Mesenchymal stem cell (in vitro differentiated cells and primary cell): Measurements from ENCODE around the gene PRKG1.

ENCODE experiments used
- DNase-seq: peaks from one replicate; pipeline ENCODE4 v3.0.0-alpha.2; 2013
- H2AFZ ChIP-seq: one replicate; pipeline ENCODE4 v1.6.1; 2013; ENCODE audit warnings: low read depth, mild to moderate bottlenecking, control low read depth, inconsistent platforms, low read length, moderate library complexity
- H2AK5ac ChIP-seq: 2 replicates; pipeline ENCODE4 v1.6.1; 2013; ENCODE audit warnings: low read length, moderate library complexity, mild to moderate bottlenecking, inconsistent platforms; ENCODE audit not compliant: severe bottlenecking
- H2BK120ac ChIP-seq: one replicate; pipeline ENCODE4 v1.6.1; 2013; ENCODE audit warnings: low read depth, mild to moderate bottlenecking, inconsistent platforms, low read length, moderate library complexity
- H2BK12ac ChIP-seq, 2 experiments: one replicate each; pipeline ENCODE4 v1.6.1; 2013; ENCODE audit warnings: inconsistent platforms in 2 of 2, low read length in 2 of 2, mild to moderate bottlenecking in 2 of 2, moderate library complexity in 2 of 2, control low read depth in 1 of 2
- H2BK15ac ChIP-seq: one replicate; pipeline ENCODE4 v1.6.1; 2013; ENCODE audit warnings: mild to moderate bottlenecking, low read depth, inconsistent platforms; ENCODE audit not compliant: poor library complexity, severe bottlenecking
- H2BK5ac ChIP-seq: 2 replicates; pipeline ENCODE4 v1.6.1; 2013; ENCODE audit warnings: low read depth, mild to moderate bottlenecking, low read length, control low read depth, inconsistent platforms; ENCODE audit not compliant: poor library complexity, severe bottlenecking
- H3K14ac ChIP-seq, 2 experiments: one replicate each; pipeline ENCODE4 v1.6.1; 2013; ENCODE audit warnings: inconsistent platforms in 2 of 2, low read length in 2 of 2, control low read depth in 1 of 2, mild to moderate bottlenecking in 1 of 2, moderate library complexity in 1 of 2
- H3K18ac ChIP-seq, 2 experiments: one replicate each; pipeline ENCODE4 v1.6.1; 2013; ENCODE audit warnings: inconsistent platforms in 2 of 2, low read length in 2 of 2, control low read depth in 1 of 2, low read depth in 1 of 2, mild to moderate bottlenecking in 1 of 2
- H3K23ac ChIP-seq, 2 experiments: one replicate each; pipeline ENCODE4 v1.6.1; 2013; ENCODE audit warnings: inconsistent platforms in 2 of 2, low read length in 2 of 2, mild to moderate bottlenecking in 2 of 2, moderate library complexity in 2 of 2, control low read depth in 1 of 2
- H3K27ac ChIP-seq: 2 replicates; pipeline ENCODE4 v1.5.1; 2013; ENCODE audit warnings: mild to moderate bottlenecking, moderate library complexity, low read length, control low read depth, inconsistent platforms; ENCODE audit not compliant: poor library complexity, severe bottlenecking
- H3K27me3 ChIP-seq, 2 experiments: 2 replicates each; pipeline versions ENCODE4 v1.6.1 to v1.7.0; 2013; ENCODE audit warnings: low read length in 2 of 2, mild to moderate bottlenecking in 2 of 2, moderate library complexity in 2 of 2, control low read depth in 1 of 2, inconsistent platforms in 1 of 2; ENCODE audit not compliant: control insufficient read depth in 1 of 2, insufficient read depth in 1 of 2
- H3K36me3 ChIP-seq, 2 experiments: 2 replicates each; pipeline versions ENCODE4 v1.6.1 to v1.7.0; 2013; ENCODE audit warnings: low read length in 2 of 2, control low read depth in 1 of 2, inconsistent platforms in 1 of 2, low read depth in 1 of 2, mild to moderate bottlenecking in 1 of 2; ENCODE audit not compliant: insufficient read depth in 2 of 2, control insufficient read depth in 1 of 2
- H3K4ac ChIP-seq, 2 experiments: one replicate each; pipeline ENCODE4 v1.6.1; 2013; ENCODE audit warnings: inconsistent platforms in 2 of 2, low read length in 2 of 2, mild to moderate bottlenecking in 2 of 2, moderate library complexity in 2 of 2, control low read depth in 1 of 2, low read depth in 1 of 2
- H3K4me1 ChIP-seq: 2 replicates; pipeline ENCODE4 v1.6.1; 2013; ENCODE audit warnings: low read depth, low read length, control low read depth; ENCODE audit not compliant: control insufficient read depth, insufficient read depth
- H3K4me2 ChIP-seq: 2 replicates; pipeline ENCODE4 v1.6.1; 2013; ENCODE audit warnings: low read length, mild to moderate bottlenecking, inconsistent platforms; ENCODE audit not compliant: poor library complexity, severe bottlenecking
- H3K4me3 ChIP-seq, 2 experiments: 2 replicates each; pipeline versions ENCODE4 v1.5.1 to v1.7.0; 2013; ENCODE audit warnings: low read length in 2 of 2, mild to moderate bottlenecking in 2 of 2, control low read depth in 1 of 2, low read depth in 1 of 2; ENCODE audit not compliant: insufficient read depth in 1 of 2
- H3K79me1 ChIP-seq: replicated peaks from 2 replicates; pipeline ENCODE4 v1.6.1; 2013; ENCODE audit warnings: mild to moderate bottlenecking, control low read depth, low read length, inconsistent platforms; ENCODE audit not compliant: poor library complexity, severe bottlenecking
- H3K9ac ChIP-seq: 2 replicates; pipeline ENCODE4 v1.7.0; 2013; ENCODE audit warnings: mild to moderate bottlenecking, low read length, moderate library complexity
- H3K9me3 ChIP-seq: 2 replicates; pipeline ENCODE4 v1.7.0; 2013; ENCODE audit warnings: mild to moderate bottlenecking, low read length; ENCODE audit not compliant: control insufficient read depth
- H4K8ac ChIP-seq: one replicate; pipeline ENCODE4 v1.6.1; 2013; ENCODE audit warnings: inconsistent platforms, mild to moderate bottlenecking, low read length, moderate library complexity
- H4K91ac ChIP-seq: one replicate; pipeline ENCODE4 v1.6.1; 2013; ENCODE audit warnings: mild to moderate bottlenecking, low read length, inconsistent platforms
- WGBS: methylation state at CpG from one replicate; pipeline ENCODE4 v1.1.7; 2013; ENCODE audit warnings: mixed read lengths; 5-methylcytosine and 5-hydroxymethylcytosine counted together

Gene PRKG1

DNA sequence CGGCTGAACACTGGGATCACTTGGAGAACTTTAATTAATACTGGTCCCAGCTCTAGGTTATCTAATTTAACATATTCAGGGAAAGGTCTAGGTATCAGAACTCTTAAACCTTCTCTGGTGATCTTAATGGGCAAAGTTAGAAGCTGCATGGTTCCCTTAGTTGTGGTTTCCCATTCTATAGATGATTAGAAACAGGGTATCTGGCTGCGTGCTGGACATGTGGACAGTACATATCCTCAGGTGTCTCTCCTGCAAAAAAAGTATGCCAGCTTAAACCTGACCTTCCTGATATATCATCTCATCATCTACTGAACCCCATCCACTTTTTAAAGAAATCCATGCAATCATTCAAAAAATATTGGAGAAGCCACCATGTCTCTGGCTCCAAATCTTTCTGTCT is 955.3 kb downstream of the PRKG1 start:
- Histone ChIP-seq H3K79me1 (no peaks in the 10 kb centered on the region), H3K9ac (no peak overlapping the region), H3K23ac (no peak overlapping the region), H2BK12ac (no peak overlapping the region), H2BK15ac (no peak overlapping the region), H2BK120ac (no peak overlapping the region), H3K4me2 (no peak overlapping the region), H3K18ac (no peak overlapping the region), H2AFZ (no peak overlapping the region), H4K91ac (no peak overlapping the region), H2AK5ac (no peak overlapping the region), H3K36me3 (no peaks in the 10 kb centered on the region), H3K9me3 (no peaks in the 10 kb centered on the region), H3K27me3 (no peaks in the 10 kb centered on the region), H2BK5ac (no peak overlapping the region), H3K27ac (no peak overlapping the region), H3K4me1 (no peaks in the 10 kb centered on the region), H3K14ac (no peak overlapping the region), H3K4ac (no peak overlapping the region), H3K4me3 (no peak overlapping the region), H4K8ac (no peak overlapping the region)
- 89% methylated on average over 2 of the region's 2 CpGs for WGBS
- DNase-seq, result no peak

DNA sequence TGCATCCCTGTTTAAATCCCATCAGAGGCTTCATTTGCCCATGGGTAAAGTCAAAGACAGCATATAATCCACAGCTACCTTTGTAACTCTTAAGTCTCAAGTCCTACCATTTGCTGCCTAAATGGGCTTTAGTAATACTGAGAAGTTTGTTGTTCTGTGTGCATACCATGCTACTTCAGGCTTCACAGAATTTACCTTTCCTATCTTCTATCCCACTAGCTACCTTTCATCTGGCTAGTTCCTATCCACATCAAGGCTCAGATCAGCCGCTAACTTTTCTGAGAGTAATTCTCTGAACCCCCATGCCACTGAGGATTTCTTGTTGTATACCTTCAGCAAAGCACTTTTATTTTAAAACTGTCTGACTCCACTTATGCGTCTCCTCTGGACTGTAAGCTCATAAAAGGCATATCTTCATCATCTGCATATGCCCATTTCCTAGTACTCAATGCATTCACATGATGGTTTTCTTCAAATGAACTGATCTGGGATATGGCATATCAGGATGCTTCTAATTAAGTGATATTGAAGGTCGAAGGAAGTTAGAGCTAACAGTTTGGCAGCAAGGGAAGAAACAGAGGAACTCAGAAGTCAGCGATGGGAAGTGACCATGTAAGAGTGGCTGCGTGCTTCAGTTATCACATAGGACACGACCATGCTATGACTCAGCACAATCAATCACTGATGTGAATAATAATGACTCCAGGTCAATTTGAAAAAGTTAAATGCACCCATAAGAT is 955.9 kb downstream of the PRKG1 start:
- Histone ChIP-seq H4K91ac (no peak overlapping the region), H3K23ac (no peak overlapping the region), H3K18ac (no peak overlapping the region), H3K4me2 (no peak overlapping the region), H2AFZ (no peak overlapping the region), H3K4me3 (no peak overlapping the region), H3K36me3 (no peaks in the 10 kb centered on the region), H3K27ac (no peak overlapping the region), H2BK120ac (no peak overlapping the region), H4K8ac (no peak overlapping the region), H2AK5ac (no peak overlapping the region), H3K9me3 (no peaks in the 10 kb centered on the region), H3K79me1 (no peaks in the 10 kb centered on the region), H2BK15ac (no peak overlapping the region), H2BK5ac (no peak overlapping the region), H2BK12ac (no peak overlapping the region), H3K4ac (no peak overlapping the region), H3K14ac (no peak overlapping the region), H3K27me3 (no peaks in the 10 kb centered on the region), H3K9ac (no peak overlapping the region), H3K4me1 (no peaks in the 10 kb centered on the region)
- 53% methylated on average over 4 of the region's 6 CpGs for WGBS
- DNase-seq, result peak; percentile 67

DNA sequence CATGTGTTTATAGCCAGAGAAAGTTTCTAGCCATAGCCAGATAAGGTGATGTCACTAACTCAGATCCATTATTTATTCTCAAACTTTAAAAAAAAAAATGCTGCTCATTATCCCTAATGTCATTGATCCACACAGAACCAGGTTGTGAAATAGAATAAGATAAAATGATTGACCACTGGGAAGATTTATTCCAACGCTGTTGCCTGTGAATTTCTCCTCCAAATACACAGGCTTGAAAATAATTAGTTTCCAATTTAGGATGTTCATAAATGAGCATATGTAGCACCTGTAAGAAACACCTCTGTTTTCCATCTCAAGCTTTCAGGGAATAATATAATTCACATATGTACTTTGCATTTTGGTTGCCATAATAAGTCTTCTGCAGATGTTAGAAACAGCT is 956.7 kb downstream of the PRKG1 start:
- no peaks in the 10 kb centered on the region for H3K9me3 ChIP-seq
- no peaks in the 10 kb centered on the region for H3K36me3 ChIP-seq
- H3K23ac ChIP-seq, result no peak overlapping the region
- no peak overlapping the region for H2AFZ ChIP-seq
- H3K27me3 ChIP-seq, result no peaks in the 10 kb centered on the region
- no peaks in the 10 kb centered on the region for H3K79me1 ChIP-seq
- H2BK120ac ChIP-seq, result no peak overlapping the region
- H3K9ac ChIP-seq, result no peak overlapping the region
- H3K4me3 ChIP-seq, result no peak overlapping the region
- H3K18ac ChIP-seq, result no peak overlapping the region
- no peak overlapping the region for H2BK5ac ChIP-seq
- H2BK12ac ChIP-seq, result no peak overlapping the region
- no peak overlapping the region for H4K8ac ChIP-seq
- DNase-seq, result no peak
- no peak overlapping the region for H3K4me2 ChIP-seq
- no peak overlapping the region for H3K4ac ChIP-seq
- WGBS, result no CpG with 5 or more reads among the region's 1 CpG
- no peak overlapping the region for H3K27ac ChIP-seq
- no peak overlapping the region for H4K91ac ChIP-seq
- no peak overlapping the region for H2BK15ac ChIP-seq
- H3K4me1 ChIP-seq, result no peaks in the 10 kb centered on the region
- H3K14ac ChIP-seq, result no peak overlapping the region
- no peak overlapping the region for H2AK5ac ChIP-seq

DNA sequence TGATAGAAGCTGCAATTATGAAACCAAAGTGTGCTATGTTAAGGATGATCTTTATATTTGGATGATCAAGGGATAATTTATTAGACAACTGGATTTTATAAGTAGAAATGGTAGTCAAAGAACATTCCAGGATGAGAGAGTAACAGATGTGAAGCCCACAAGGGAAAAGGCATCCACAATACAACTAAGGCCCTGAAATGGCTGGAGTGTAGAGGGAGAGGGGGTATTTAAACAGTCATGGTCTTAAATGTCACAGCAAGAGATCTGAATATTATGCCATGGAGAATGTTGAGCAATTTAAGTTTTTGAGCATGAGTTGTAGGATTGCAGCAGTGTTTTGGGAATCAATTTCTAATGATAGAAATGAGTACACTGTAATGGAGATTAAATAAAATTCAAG is 957.5 kb downstream of the PRKG1 start:
- Histone ChIP-seq H3K9ac (no peak overlapping the region), H4K91ac (no peak overlapping the region), H3K36me3 (no peaks in the 10 kb centered on the region), H3K4ac (no peak overlapping the region), H2BK15ac (no peak overlapping the region), H3K27me3 (no peaks in the 10 kb centered on the region), H3K4me3 (no peak overlapping the region), H3K4me2 (no peak overlapping the region), H3K79me1 (no peaks in the 10 kb centered on the region), H3K27ac (no peak overlapping the region), H2AK5ac (no peak overlapping the region), H3K14ac (no peak overlapping the region), H2AFZ (no peak overlapping the region), H3K4me1 (no peaks in the 10 kb centered on the region), H3K18ac (no peak overlapping the region), H2BK12ac (no peak overlapping the region), H2BK120ac (no peak overlapping the region), H2BK5ac (no peak overlapping the region), H3K23ac (no peak overlapping the region), H4K8ac (no peak overlapping the region), H3K9me3 (no peaks in the 10 kb centered on the region)
- no peak for DNase-seq
